Breast epithelium (tissue), 4 donors: ENCODE data around the gene ZNF362. TPM values are rescaled to one million over a fixed set of nuclear protein-coding genes. Genes with fewer than 3 reads are reported as not detected.
"Not testable (repeated sequence)": the region's sequence is repeated elsewhere in the genome, so short reads cannot be mapped to it uniquely, and the experiment has no call there.

Source experiments
- DNase-seq, 2 donors: peaks; one replicate each; pipeline ENCODE4 v3.0.0-alpha.2; 2019; ENCODE audit warnings: low spot score in 2 of 2
- H3K27ac ChIP-seq, 2 donors: fragments of 200-600 bp; sonication (generic) in 1 of 2; one replicate each; pipeline ENCODE4 v1.5.1; 2016 to 2019; ENCODE audit warnings: mild to moderate bottlenecking in 1 of 2
- H3K27me3 ChIP-seq, 2 donors: fragments of 200-600 bp; sonication (generic) in 1 of 2; one replicate each; pipeline versions ENCODE4 v1.5.1 to v1.6.0; 2017 to 2019; ENCODE audit warnings: control low read depth in 1 of 2, mild to moderate bottlenecking in 1 of 2
- H3K36me3 ChIP-seq: fragments of 200-600 bp; one replicate; pipeline ENCODE4 v1.5.1; 2019
- H3K4me1 ChIP-seq, 2 donors: fragments of 200-600 bp; sonication (generic); one replicate each; pipeline ENCODE4 v1.5.1; 2016 to 2019; ENCODE audit warnings: control low read depth in 1 of 2
- H3K4me3 ChIP-seq, 3 donors: fragments of 200-600 bp; sonication (generic); 1 replicate in 2 of 3; 2 replicates in 1 of 3; pipeline ENCODE4 v1.5.1; 2016 to 2019; ENCODE audit warnings: mild to moderate bottlenecking in 3 of 3, moderate library complexity in 2 of 3
- H3K9me3 ChIP-seq, 2 donors: fragments of 200-600 bp; sonication (generic) in 1 of 2; one replicate each; pipeline ENCODE4 v1.5.1; 2016 to 2019; ENCODE audit warnings: control low read depth in 1 of 2
- POLR2A ChIP-seq: fragments of 450-650 bp; IDR thresholded peaks from one replicate; pipeline ENCODE4 v1.6.1; 2016; ENCODE audit warnings: antibody characterized with exemption, mild to moderate bottlenecking, moderate library complexity
- POLR2AphosphoS5 ChIP-seq, 3 donors: sonication (generic); formaldehyde crosslinking; IDR thresholded peaks; one replicate each; pipeline ENCODE4 v1.6.1; 2017; ENCODE audit warnings: antibody characterized with exemption in 3 of 3
- intact Hi-C: fragments of 100-400 bp; cut with DNase I; formaldehyde crosslinking; loops from one replicate; pipeline ENCODE4 v1.15.1; 2023; ENCODE audit warnings: low total_unique reads
- total RNA-seq, 3 donors: library from RNA; depleted of rRNA; stranded (reverse); fragments of >200 nt; gene quantifications; one replicate each; pipeline ENCODE4 v1.1.0, GENCODE V29; 2016
- TF ChIP-seq, protein P1 (sequence below), 3 donors: fragments of 450-650 bp; IDR thresholded peaks; one replicate each; pipeline ENCODE4 v1.5.1; 2016 to 2017; ENCODE audit warnings: antibody characterized with exemption in 3 of 3, mild to moderate bottlenecking in 3 of 3, moderate library complexity in 3 of 3

The ZNF362 gene
- total RNA-seq, 3 donors from 2014 or later = 11.7 to 16.0 (median 15.7) TPM

GRCh38 chr1:33287317-33287716 is 31.0 kb downstream of the ZNF362 start:
- H3K27ac ChIP-seq = no peak overlapping the region
- no peaks in the 10 kb centered on the region for H3K36me3 ChIP-seq
- no peak for DNase-seq
- no peaks in the 10 kb centered on the region for H3K9me3 ChIP-seq
- no peaks in the 10 kb centered on the region for H3K4me1 ChIP-seq
- intact Hi-C loops = no loop called here
- no peaks in the 10 kb centered on the region for H3K27me3 ChIP-seq
- TF ChIP-seq POLR2A = no peak
- TF ChIP-seq POLR2AphosphoS5 (IDR thresholded peaks at IDR 0.05) = no peak
- TF ChIP-seq, protein P1, sequence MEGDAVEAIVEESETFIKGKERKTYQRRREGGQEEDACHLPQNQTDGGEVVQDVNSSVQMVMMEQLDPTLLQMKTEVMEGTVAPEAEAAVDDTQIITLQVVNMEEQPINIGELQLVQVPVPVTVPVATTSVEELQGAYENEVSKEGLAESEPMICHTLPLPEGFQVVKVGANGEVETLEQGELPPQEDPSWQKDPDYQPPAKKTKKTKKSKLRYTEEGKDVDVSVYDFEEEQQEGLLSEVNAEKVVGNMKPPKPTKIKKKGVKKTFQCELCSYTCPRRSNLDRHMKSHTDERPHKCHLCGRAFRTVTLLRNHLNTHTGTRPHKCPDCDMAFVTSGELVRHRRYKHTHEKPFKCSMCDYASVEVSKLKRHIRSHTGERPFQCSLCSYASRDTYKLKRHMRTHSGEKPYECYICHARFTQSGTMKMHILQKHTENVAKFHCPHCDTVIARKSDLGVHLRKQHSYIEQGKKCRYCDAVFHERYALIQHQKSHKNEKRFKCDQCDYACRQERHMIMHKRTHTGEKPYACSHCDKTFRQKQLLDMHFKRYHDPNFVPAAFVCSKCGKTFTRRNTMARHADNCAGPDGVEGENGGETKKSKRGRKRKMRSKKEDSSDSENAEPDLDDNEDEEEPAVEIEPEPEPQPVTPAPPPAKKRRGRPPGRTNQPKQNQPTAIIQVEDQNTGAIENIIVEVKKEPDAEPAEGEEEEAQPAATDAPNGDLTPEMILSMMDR (IDR thresholded peaks at IDR 0.05) = no peak
- H3K4me3 ChIP-seq = no peak overlapping the region

- DNase-seq = peak in 1 of 2 donors; percentile 44
- no peaks in the 10 kb centered on the region for H3K9me3 ChIP-seq
- H3K4me1 ChIP-seq = no peaks in the 10 kb centered on the region
- no peaks in the 10 kb centered on the region for H3K27me3 ChIP-seq
- H3K4me3 ChIP-seq = no peak overlapping the region
- TF ChIP-seq POLR2AphosphoS5 (IDR thresholded peaks at IDR 0.05) (no peak), POLR2A (no peak)
- TF ChIP-seq, protein P1 (IDR thresholded peaks at IDR 0.05) = no peak
- intact Hi-C loops = no loop called here
- no peaks in the 10 kb centered on the region for H3K36me3 ChIP-seq
- H3K27ac ChIP-seq = peak overlapping the region in 1 of 2 donors; percentile 25
Observed at GRCh38 chr1:33288976-33289857, 32.9 kb downstream of the ZNF362 start.

- intact Hi-C loops = no loop called here
- Histone ChIP-seq H3K36me3 (no peaks in the 10 kb centered on the region), H3K4me3 (no peak overlapping the region), H3K27ac (peak overlapping the region in 1 of 2 donors; percentile 25), H3K9me3 (no peaks in the 10 kb centered on the region), H3K27me3 (no peaks in the 10 kb centered on the region), H3K4me1 (no peaks in the 10 kb centered on the region)
- DNase-seq = no peak
- TF ChIP-seq POLR2A (no peak), POLR2AphosphoS5 (IDR thresholded peaks at IDR 0.05) (no peak)
- TF ChIP-seq, protein P1 (IDR thresholded peaks at IDR 0.05) = no peak
Observed at GRCh38 chr1:33289858-33290154, 33.5 kb downstream of the ZNF362 start.

GRCh38 chr1:33290615-33291014 is 34.3 kb downstream of the ZNF362 start:
- H3K4me1 ChIP-seq, H3K27me3 ChIP-seq, H3K36me3 ChIP-seq, intact Hi-C loops, H3K4me3 ChIP-seq, H3K9me3 ChIP-seq, DNase-seq, H3K27ac ChIP-seq: not testable (repeated sequence)

DNA sequence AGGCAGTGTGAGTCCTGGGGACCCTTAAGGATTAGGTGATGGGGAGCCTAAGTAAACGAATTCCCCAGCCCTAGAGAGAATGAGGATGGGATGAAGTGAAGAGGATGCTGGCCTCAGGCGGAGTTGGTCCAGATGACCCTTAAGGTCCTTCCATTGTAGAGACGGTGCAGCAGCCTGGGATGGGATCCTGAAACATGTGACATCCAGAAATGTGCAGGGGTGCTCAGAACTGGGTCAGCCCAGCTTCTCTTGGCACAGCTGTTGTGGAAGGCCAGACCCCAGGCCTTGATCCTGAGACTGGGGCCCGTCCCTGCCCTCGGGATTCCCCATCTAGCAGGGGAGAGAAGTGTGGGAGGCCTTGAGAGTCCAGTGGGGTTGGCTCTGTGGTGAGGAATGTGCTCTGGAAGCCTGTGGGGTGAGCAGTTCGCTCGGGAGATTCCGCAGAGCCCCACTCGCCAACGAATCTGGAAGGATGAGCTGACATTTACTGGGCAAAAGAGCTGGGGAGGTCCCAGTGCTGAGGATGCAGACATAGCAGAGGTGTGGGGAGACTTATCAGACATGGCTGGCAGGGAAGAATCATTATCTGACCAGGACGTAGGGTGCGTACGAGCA is 36.5 kb downstream of the ZNF362 start:
- TF ChIP-seq POLR2A = no peak
- TF ChIP-seq POLR2AphosphoS5 (IDR thresholded peaks at IDR 0.05) = no peak
- TF ChIP-seq, protein P1 (IDR thresholded peaks at IDR 0.05) = no peak
- intact Hi-C loops = no loop called here
- Histone ChIP-seq H3K4me3 (no peak overlapping the region), H3K36me3 (no peaks in the 10 kb centered on the region), H3K27me3 (no peaks in the 10 kb centered on the region), H3K27ac (peak overlapping the region; percentile 25 to 62), H3K9me3 (no peaks in the 10 kb centered on the region), H3K4me1 (no peaks in the 10 kb centered on the region)
- DNase-seq = no peak
